ENCODE results near the gene NHP2. TPM values are rescaled to one million over a fixed set of nuclear protein-coding genes. Genes with fewer than 3 reads are reported as not detected.

Gene NHP2
- polyA plus RNA-seq, 3 donors: 119 to 208 (median 201) TPM

- 19 to 43% (median 26%) methylated on average over 4 of the region's 4 CpGs for WGBS, 3 donors
- no peak overlapping the region for H3K27ac ChIP-seq (ENCODE audit: low read depth, low read length)
Observed at GRCh38 chr5:178182158-178182876, 28.6 kb upstream of the NHP2 start.

GRCh38 chr5:178180141-178180863 lies 26.6 kb upstream of the NHP2 start:
- WGBS, 3 donors: 30 to 53% (median 45%) methylated on average over 9 of the region's 9 CpGs
- H3K27ac ChIP-seq (ENCODE audit: low read depth, low read length): no peak overlapping the region

GRCh38 chr5:178177569-178177968 lies 23.9 kb upstream of the NHP2 start:
- 78 to 87% (median 82%) methylated on average over 8 of the region's 8 CpGs for WGBS, 3 donors
- H3K27ac ChIP-seq (ENCODE audit: low read depth, low read length): no peak overlapping the region

GRCh38 chr5:178176791-178177190 lies 23.1 kb upstream of the NHP2 start:
- no peak overlapping the region for H3K27ac ChIP-seq (ENCODE audit: low read depth, low read length)
- WGBS, 3 donors: 55 to 79% (median 55%) methylated on average over 6 of the region's 6 CpGs

DNA sequence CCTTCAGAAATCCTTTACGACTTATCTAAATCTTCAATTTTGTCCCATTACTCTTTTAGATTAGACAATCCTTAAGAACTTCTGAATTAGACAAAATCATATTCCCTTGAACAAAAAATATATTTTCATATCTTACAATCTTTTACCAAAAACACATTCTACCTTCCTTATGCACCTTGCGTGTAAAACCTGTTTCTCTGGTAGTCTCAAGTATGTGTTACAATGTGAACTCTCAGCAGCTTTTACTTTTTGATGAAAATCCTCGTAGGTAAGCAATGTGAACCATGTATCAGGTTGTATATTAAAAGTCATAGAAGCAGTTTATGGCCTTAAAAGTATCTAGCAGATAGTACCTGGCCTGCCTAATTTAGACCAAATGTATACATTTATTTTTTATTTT lies 20.8 kb upstream of the NHP2 start:
- WGBS, 3 donors: 89 to 94% (median 93%) methylated on average over 3 of the region's 3 CpGs
- no peak overlapping the region for H3K27ac ChIP-seq (ENCODE audit: low read depth, low read length)

DNA sequence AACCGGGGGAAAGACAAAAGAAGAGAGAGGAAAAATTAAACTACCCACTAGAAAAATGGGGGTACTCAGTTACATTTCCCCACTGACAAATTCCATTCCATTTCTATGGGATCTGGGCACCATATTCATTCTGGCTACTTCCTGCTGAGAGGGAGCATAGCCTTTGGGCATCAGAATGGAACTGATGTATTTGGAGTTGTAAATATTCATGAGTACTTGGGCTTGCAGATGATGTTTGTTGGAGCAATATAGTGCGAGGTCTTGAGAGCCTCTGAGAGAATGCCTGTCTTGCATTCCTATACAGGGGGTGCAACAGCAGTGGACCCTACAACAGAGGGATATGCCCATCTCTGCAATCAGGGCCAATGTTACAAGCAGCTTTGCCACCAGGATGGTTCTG lies 16.8 kb upstream of the NHP2 start:
- WGBS, 3 donors: 85 to 89% (median 88%) methylated on average over 2 of the region's 2 CpGs
- no peak overlapping the region for H3K27ac ChIP-seq (ENCODE audit: low read depth, low read length)

DNA sequence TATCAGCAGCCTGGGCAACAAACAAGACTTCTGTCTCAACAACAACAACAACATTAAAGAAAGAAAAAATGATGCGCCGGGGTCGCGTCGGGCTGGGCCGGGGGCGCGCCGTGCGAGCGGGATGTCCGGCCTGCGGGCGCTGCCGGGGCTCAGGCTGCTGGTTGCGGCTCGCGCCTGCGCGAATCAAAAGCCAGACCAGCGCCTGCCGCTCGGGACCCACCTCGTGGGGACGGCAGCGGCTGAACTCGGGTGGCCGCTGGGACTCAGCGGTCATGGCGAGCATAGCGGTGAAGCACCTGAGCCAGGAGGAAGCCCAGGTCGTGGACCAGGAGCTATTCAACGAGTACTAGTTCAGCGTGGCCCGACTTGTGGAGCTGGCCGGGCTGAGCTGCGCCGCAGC lies 11.9 kb upstream of the NHP2 start:
- WGBS, 3 donors: 18 to 55% (median 38%) methylated on average over 34 to 38 of the region's 38 CpGs
- H3K27ac ChIP-seq (ENCODE audit: low read depth, low read length): no peak overlapping the region

GRCh38 chr5:178163772-178164735 lies 10.4 kb upstream of the NHP2 start:
- 7 to 12% (median 8%) methylated on average over 33 of the region's 33 CpGs for WGBS, 3 donors
- H3K27ac ChIP-seq (ENCODE audit: low read depth, low read length): no peak overlapping the region

- no peak overlapping the region for H3K27ac ChIP-seq (ENCODE audit: low read depth, low read length)
- 76 to 82% (median 81%) methylated on average over 9 of the region's 9 CpGs for WGBS, 3 donors
Observed at GRCh38 chr5:178162481-178162880, 8.8 kb upstream of the NHP2 start.

DNA sequence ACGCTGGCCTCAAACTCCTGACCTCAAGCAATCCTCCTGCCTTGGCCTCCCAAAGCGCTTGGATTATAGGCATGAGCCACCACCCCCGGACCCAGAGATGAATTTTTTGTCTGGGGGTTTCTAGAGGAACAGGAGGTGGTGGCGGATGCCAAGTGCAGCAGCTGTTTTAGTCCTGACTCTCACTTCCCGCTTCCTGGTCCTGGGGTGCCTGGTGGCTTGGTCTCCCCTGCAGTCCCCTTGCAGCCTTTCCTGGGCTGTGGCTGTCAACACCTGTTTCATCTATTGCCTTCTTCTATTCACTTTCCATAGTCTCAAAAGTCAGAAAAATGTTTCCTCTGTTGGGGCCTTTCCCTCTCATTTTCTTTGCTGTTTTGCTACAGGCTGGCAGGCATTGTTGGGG lies 6.5 kb upstream of the NHP2 start:
- 86 to 88% (median 86%) methylated on average over 5 of the region's 5 CpGs for WGBS, 3 donors
- no peak overlapping the region for H3K27ac ChIP-seq (ENCODE audit: low read depth, low read length)

- no peak overlapping the region for H3K27ac ChIP-seq (ENCODE audit: low read depth, low read length)
- 80 to 85% (median 83%) methylated on average over 8 of the region's 8 CpGs for WGBS, 3 donors
Observed at GRCh38 chr5:178155065-178155464, 1.4 kb upstream of the NHP2 start.

GRCh38 chr5:178152491-178153444 lies 917 bp downstream of the NHP2 start:
- peak overlapping the region; percentile 44 for H3K27ac ChIP-seq (ENCODE audit: low read depth, low read length)
- 48 to 51% (median 48%) methylated on average over 31 of the region's 31 CpGs for WGBS, 3 donors

GRCh38 chr5:178150977-178151734 lies 2.5 kb downstream of the NHP2 start:
- whole genome bisulfite sequencing, 3 donors: 51 to 80% (median 76%) methylated on average over 11 of the region's 11 CpGs
- H3K27ac ChIP-seq (ENCODE audit: low read depth, low read length): no peak overlapping the region

DNA sequence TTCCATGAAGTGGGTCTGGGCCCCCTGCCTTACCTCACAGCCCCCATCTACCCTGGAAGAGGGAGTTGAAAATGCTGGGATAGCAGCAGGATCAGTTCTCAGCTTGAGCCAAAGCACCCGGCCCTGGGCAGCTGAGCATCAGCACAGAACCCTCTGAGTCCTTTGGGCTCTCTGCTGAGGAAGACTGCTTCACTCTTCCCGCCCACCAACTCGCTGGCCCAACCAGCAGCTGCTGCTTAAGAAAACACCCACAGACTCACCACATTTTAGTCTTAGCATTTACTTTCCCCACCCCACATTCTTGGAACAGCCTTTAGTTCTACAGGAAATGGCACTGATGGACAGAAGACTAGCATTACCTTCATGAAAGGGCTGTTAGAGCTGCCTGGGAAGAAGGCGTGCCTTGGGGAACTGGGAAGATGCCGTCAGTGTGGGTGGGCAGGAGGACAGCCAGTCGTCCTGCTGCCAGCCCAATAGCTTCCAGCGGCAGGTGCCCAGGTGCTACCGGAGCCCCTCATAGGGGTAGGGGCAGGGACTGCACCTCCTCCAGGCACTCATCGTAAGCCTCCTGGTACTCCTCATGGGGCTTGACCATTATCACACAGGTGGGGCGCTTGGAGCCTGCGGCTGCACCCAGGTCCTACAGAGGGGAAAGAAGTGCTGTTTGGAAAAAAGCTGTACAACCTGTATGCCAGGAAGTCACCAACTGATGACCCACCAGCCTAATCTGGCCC lies 4.3 kb downstream of the NHP2 start:
- H3K27ac ChIP-seq (ENCODE audit: low read depth, low read length): no peak overlapping the region
- WGBS, 3 donors: 79 to 82% (median 80%) methylated on average over 11 of the region's 11 CpGs

GRCh38 chr5:178147406-178147805 lies 6.3 kb downstream of the NHP2 start:
- 89 to 93% (median 89%) methylated on average over 15 of the region's 15 CpGs for WGBS, 3 donors
- no peak overlapping the region for H3K27ac ChIP-seq (ENCODE audit: low read depth, low read length)

DNA sequence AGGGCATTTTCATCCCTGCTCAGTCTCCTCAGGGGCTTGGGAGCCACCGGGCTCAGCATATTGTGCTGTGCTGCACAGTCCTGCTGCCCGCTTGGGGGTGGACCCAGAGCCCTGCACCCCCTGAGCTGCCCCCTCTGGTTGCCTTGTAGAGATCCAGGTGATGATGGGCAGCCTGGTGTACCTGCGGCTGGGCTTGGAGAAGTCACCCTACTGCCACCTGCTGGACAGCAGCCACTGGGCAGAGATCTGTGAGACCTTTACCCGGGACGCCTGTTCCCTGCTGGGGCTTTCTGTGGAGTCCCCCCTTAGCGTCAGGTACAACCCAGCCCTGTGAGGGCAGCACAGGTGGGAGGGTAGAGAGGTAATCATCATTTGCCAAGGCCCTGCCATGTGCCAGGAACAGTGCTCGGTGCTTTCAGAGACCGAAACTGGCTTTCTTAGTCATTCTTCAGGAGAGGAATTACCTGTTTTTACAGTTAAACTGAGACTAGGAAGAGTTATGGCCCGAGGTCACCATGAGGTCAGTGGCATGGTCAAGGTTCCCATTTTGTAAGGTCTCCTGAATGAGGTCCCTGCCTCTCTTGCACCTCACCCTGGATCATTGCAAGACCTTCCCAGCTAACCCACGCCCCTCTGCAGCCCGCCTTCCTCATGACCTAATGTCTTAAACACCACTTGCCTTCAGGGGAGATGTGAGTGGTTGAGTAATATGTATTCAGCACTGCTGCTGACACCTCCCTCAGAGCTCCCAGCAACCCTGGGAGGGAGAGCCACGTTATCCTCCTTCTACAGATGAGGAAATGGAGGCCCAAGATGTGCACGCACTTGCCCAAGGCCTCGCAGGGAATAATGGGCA lies 7.5 kb downstream of the NHP2 start:
- 56 to 62% (median 57%) methylated on average over 14 of the region's 14 CpGs for WGBS, 3 donors

More for the DNA sequence above, 7.5 kb downstream of the NHP2 start:
- no peak overlapping the region for H3K27ac ChIP-seq (ENCODE audit: low read depth, low read length)
